Skeletal muscle satellite cell (primary cell): ENCODE measurements around the gene BAIAP2L2.
A peak's percentile ranks its signal among the peaks of the same experiment; 100 is the strongest.

Source experiments
- H3K27me3 ChIP-seq: 2 replicates; pipeline ENCODE4 v1.7.0; 2013; ENCODE audit warnings: low read length; ENCODE audit not compliant: control insufficient read depth, insufficient read depth
- H3K36me3 ChIP-seq: 2 replicates; pipeline ENCODE4 v1.7.0; 2013; ENCODE audit warnings: mild to moderate bottlenecking, control low read depth, low read length; ENCODE audit not compliant: insufficient read depth
- H3K4me1 ChIP-seq: 2 replicates; pipeline ENCODE4 v1.7.0; 2013; ENCODE audit warnings: low read length; ENCODE audit not compliant: control insufficient read depth, insufficient read depth
- H3K4me2 ChIP-seq: 2 replicates; pipeline ENCODE4 v1.7.0; 2013; ENCODE audit warnings: mild to moderate bottlenecking, low read length
- H3K4me3 ChIP-seq: 2 replicates; pipeline ENCODE4 v1.7.0; 2013; ENCODE audit warnings: low read length
- H3K9ac ChIP-seq: 2 replicates; pipeline ENCODE4 v1.7.0; 2013; ENCODE audit warnings: mild to moderate bottlenecking, low read depth, low read length, moderate library complexity
- H3K9me3 ChIP-seq: replicated peaks from 2 replicates; pipeline ENCODE4 v1.7.0; 2013; ENCODE audit warnings: mild to moderate bottlenecking, control low read depth, low read length

Gene BAIAP2L2

DNA sequence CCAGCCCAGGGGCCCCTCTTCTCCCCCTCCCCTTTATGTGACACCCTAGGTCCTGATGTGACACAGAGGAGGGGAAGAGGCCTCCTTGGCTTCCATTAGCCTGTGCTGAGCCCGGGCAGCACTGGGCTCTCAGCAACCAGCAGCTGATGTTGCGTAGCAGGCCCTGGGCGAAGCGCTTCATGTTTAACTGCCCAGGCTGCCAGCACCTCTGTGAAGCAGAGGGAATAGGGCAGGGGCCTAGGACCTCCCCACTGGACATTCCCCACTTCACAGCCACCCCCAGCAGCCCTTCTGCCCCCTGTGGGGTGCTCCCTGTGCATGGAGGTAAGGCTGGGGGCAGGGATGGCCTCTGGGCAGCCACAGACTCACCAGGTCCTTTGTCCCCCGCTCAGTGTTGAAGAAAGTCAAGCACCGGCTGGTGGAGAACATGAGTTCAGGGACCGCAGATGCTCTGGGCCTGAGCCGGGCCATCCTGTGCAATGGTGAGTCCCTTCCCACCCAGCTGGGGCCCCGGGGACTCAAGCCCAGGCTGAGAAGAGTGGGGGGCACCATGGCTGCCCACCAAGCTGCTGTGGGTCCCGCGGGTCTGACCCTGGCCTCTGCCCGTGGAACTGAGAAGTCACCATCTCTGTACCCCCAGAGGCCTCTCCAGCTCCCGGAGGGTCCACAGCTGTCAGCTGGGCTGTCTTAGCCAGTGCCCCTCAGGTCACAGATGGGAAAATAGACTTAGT lies 41.7 kb downstream of the BAIAP2L2 start:
- Histone ChIP-seq H3K4me3 (no peak overlapping the region), H3K4me1 (peaks cover 12% of the 10 kb centered on the region), H3K4me2 (no peak overlapping the region), H3K27me3 (no peaks in the 10 kb centered on the region), H3K36me3 (peaks cover 6% of the 10 kb centered on the region), H3K9me3 (no peaks in the 10 kb centered on the region), H3K9ac (no peak overlapping the region)

DNA sequence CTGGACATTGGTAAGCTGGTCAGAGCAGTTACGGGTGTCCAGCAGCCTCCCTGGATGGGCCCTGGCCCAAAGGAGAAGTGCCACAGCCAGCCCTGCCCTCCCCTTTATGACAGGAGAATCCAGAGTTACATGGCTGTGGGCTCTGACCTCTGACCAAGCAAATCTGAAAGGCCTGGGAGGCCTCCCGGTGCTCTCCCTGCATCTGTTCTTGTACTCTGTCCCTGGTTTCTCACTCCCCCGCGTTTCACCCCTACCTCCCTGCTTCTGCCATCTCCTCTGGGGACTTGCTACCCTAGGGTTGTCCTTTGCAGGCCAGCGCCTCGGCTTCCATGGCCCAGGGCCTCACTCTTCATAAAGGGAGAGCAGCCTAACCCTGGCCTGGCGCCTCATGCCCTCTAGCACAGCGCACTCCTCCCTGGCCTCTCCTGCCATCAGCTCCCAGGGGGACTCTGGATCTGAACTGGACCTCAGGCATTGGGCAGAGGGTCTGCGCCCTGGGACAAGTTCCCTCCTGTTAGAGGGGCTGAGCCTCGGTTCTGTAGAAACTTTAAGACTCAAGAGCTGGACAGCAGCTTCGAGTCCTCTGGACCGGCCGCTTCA lies 42.6 kb downstream of the BAIAP2L2 start:
- Histone ChIP-seq H3K4me2 (no peak overlapping the region), H3K9ac (no peak overlapping the region), H3K9me3 (no peaks in the 10 kb centered on the region), H3K4me1 (peaks cover 13% of the 10 kb centered on the region), H3K36me3 (peaks cover 6% of the 10 kb centered on the region), H3K27me3 (no peaks in the 10 kb centered on the region), H3K4me3 (no peak overlapping the region)

DNA sequence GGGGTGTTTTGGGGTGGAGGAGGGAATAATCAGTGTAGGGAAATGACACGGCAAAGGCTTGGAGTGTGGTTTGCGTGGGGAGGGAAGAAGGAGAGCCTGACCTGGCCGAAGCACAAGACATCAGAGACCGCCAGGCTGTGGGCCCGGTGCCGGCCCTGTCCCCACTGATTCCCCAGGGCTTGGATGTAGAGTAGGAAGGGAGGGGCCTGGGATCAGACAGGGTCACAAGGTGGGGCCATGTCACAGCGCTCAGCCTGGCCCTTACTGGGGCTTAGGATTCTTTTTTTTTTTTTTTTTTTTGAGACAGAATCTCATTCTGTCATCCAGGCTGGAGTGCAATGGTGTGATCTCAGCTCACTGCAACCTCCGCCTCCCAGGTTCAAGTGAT lies 43.5 kb downstream of the BAIAP2L2 start:
- Histone ChIP-seq H3K36me3 (peaks cover 6% of the 10 kb centered on the region), H3K4me1 (peaks cover 13% of the 10 kb centered on the region), H3K4me3 (no peak overlapping the region), H3K4me2 (no peak overlapping the region), H3K9me3 (no peaks in the 10 kb centered on the region), H3K27me3 (no peaks in the 10 kb centered on the region), H3K9ac (no peak overlapping the region)

DNA sequence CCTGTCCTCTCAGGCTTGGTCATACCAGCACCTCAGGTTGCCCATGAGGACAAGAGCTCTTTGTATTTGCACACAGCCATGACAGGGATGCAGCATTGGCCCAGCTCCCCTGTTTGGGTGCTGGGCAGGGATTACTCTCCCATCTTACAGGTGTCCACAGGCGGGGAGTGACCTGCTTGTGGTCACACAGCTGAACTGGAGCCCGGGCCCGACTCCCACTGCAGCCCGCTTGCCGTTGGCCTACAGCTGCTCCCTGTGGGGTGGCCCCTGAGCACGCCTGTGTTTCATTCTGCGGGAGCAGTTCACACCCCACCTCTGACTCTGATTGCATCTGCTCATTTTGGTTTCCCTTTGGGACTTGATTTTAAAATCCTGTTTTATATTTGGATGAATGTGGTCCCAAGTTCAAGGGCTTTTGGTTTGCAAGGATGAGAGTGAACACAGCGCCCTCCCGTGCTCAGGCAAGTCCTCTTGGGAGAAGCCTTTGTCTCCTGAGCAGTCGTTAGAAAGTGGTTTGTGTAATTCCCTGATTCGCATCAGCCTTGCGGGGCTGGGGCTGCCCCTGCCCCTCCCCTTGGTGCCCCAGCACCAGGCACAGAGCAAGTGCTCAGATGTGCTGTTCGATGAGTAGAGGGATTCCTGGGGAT lies 44.0 kb downstream of the BAIAP2L2 start:
- H3K27me3 ChIP-seq, result no peaks in the 10 kb centered on the region
- no peak overlapping the region for H3K4me2 ChIP-seq
- H3K4me1 ChIP-seq, result peaks cover 13% of the 10 kb centered on the region
- H3K4me3 ChIP-seq, result no peak overlapping the region
- no peak overlapping the region for H3K9ac ChIP-seq
- no peaks in the 10 kb centered on the region for H3K9me3 ChIP-seq
- peaks cover 5% of the 10 kb centered on the region for H3K36me3 ChIP-seq

DNA sequence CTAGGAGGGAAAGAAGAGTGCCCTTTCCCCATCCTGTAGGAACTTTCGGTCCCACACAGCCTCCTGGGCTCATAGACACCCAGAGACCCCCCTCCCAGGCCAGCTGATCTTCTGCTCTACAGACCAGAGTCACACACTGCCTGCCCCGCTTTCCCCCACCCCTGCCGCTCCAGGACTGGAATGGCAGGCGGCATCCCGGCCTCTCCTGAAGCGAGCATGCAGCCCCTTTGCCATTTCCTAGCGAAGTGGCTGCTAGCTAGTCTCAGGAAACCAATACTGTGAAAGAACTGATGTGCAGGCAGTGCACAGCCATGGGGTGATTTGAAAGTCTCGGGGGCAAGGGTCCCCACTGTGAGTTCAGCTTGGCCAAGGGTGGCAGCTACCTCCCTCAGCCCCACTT lies 44.9 kb downstream of the BAIAP2L2 start:
- Histone ChIP-seq H3K4me3 (no peak overlapping the region), H3K36me3 (peaks cover 2% of the 10 kb centered on the region), H3K4me1 (peaks cover 13% of the 10 kb centered on the region), H3K9me3 (no peaks in the 10 kb centered on the region), H3K9ac (no peak overlapping the region), H3K27me3 (no peaks in the 10 kb centered on the region), H3K4me2 (no peak overlapping the region)

DNA sequence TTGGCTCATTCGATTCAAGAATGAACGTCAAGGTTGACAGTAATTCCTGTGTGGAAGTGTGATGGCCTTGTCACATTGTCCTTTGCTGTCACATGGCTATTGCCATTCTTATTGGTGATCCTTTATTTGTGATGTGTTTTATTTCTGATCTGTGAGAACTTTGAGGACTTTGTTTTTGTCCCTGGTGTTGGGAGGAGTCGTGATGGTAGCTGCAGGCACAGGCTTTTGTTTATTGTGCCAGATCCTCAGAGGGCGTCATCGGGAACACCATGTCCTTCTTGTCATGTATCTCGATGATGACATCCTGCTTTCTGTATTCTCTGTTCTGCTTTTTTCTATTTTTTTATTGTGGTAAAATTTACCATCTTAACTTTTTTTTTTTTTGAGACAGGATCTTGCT lies 47.7 kb downstream of the BAIAP2L2 start:
- no peak overlapping the region for H3K9ac ChIP-seq
- H3K4me1 ChIP-seq, result peaks cover 5% of the 10 kb centered on the region
- H3K9me3 ChIP-seq, result no peaks in the 10 kb centered on the region
- no peak overlapping the region for H3K4me3 ChIP-seq
- H3K4me2 ChIP-seq, result no peak overlapping the region
- H3K36me3 ChIP-seq, result peaks cover 2% of the 10 kb centered on the region
- no peaks in the 10 kb centered on the region for H3K27me3 ChIP-seq

DNA sequence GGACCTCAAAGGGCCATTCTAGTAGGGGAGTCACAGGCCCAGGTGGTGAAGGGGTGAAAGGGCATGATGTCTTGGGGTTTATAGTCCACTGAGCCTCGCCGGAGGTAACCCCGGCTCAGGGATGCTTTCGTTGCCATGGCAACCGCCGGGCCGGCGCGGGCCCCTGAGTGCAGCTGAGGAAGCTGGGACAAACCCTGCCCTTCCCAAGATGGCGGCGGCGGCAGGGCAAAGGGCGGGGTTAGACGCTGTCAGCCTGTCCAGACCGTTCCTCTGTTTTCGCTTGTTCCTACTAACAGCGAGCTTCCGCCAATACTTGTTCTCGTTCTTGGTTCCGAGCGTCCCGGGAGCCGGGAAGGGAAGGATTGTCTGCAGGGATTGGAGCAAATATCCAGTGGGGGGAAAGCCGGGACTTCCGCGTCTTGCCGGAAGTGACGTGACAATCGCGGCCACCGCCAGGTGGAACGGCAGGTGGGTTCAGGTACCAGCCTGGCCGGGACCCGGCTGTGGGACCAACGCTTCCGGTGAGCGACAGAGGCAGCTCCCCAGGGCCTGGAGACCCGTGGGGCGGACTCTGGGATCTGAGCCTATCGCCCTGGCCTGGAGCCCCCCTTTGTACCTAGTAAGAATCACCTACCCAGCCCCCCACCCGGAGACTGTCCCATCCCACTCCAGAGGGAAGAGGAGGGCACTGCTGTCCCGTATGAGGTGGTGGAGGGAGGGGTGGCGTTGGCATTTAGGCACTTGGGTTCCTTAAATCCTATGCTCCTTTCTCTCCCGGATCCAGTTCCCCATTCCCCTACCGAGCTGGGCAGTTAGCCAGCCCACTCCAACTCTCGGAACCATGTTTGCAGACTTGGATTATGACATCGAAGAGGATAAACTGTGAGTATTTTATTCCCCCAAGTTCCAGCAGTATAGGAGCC lies 53.3 kb downstream of the BAIAP2L2 start, which contains the start of gene PICK1:
PICK1 (plus strand) TSS at position 436 of the 923 bp plus-strand sequence; CDS start at position 842, 406 bp downstream.
- Histone ChIP-seq H3K36me3 (no peaks in the 10 kb centered on the region), H3K27me3 (peaks cover 4% of the 10 kb centered on the region), H3K4me2 (peak within 1 kb of the TSS; percentile 92), H3K9me3 (no peaks in the 10 kb centered on the region), H3K4me1 (peaks cover 11% of the 10 kb centered on the region), H3K4me3 (peak within 1 kb of the TSS; percentile 75), H3K9ac (peak within 1 kb of the TSS; percentile 78)

DNA sequence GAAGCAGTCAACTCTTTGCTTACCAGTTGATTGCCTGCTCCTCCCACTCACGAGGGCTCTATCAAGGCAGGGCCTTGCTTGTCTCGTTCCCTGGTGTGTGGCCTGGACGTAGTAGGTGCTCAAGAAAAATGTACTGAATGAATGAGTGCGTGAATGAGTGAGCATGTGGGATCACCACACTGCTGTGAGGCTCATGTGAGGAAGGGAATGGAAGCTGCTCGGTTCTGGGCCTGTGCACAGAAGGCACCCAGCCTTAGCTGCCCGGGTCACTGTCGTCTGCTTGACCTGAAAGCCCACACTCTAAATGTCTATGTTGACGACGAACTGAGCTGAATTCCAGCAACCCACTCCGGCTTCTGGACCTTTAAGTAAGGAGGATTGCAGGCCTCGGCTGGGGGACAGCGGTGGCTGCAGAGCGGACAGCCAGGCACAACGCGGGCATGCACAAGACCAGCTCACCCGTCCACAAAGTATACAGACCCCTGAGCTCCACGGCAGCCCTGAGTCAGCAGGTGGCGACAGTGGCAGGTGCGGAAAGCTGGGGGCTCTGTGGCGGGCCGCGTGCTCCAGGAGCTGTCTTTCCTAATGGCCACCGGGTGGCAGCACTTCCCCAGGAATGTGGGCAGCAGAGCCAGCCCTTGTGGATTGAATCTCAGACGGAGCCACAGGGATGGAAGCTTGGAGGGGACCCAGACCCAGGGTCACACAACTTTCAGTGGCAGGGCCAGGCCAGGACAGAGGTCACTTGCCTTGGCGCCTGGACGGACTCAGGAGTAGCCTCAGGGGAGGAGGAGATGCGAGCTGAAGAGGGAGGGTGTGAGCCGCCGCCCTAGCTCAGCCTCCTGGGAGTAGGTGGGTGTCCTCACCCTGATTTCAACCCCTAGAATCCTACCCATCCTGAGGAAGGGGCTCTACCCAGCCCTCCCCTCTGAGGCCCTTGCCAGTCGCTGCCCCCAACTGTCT lies 58.3 kb downstream of the BAIAP2L2 start:
- Histone ChIP-seq H3K4me3 (no peak overlapping the region), H3K27me3 (peaks cover 17% of the 10 kb centered on the region), H3K9ac (no peak overlapping the region), H3K36me3 (no peaks in the 10 kb centered on the region), H3K9me3 (no peaks in the 10 kb centered on the region), H3K4me2 (peak overlapping the region; percentile 8), H3K4me1 (peaks cover 6% of the 10 kb centered on the region)

DNA sequence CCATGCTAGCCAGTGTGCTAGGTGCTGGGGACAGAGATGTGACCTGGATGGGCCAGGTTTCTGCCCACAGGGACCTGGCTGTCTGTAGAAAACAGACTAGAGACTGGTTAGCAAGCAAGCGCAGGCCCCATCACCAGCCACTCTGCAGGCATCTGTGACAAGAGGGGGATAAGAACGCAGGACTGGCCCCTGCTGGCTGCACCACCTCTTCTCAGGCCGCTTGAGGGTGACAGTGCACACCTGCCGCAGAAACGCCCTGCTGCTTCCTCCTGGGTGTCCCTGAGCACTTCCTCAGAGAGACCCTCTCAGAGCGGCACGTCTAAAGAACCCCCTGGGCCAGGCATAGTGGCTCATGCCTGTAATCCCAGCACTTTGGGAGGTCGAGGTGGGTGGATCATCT lies 59.2 kb downstream of the BAIAP2L2 start:
- Histone ChIP-seq H3K36me3 (no peaks in the 10 kb centered on the region), H3K9me3 (no peaks in the 10 kb centered on the region), H3K27me3 (peaks cover 22% of the 10 kb centered on the region), H3K9ac (no peak overlapping the region), H3K4me3 (no peak overlapping the region), H3K4me2 (no peak overlapping the region), H3K4me1 (no peaks in the 10 kb centered on the region)

DNA sequence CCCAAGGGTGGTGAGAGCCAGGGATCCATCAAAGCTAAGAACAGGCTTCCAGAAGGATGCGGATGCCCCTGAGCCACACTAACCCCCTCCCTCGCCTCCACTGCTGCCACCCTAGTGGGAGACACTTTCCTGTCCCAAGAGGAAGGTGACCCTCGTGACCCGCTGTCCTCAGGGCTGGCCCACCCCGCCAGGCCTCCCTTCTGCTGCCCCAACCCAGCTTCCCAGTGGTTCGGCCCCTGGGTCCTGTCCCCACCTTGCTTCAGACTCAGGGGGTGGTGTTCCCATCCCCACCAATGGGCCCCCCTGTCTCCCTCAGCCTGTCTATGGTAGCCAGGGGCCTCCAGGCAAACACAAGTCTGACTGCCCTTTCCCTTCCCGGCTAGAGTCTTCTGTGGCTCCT lies 59.8 kb downstream of the BAIAP2L2 start:
- H3K4me2 ChIP-seq, result no peak overlapping the region
- no peaks in the 10 kb centered on the region for H3K9me3 ChIP-seq
- peaks cover 22% of the 10 kb centered on the region for H3K27me3 ChIP-seq
- no peaks in the 10 kb centered on the region for H3K36me3 ChIP-seq
- H3K4me3 ChIP-seq, result no peak overlapping the region
- no peaks in the 10 kb centered on the region for H3K4me1 ChIP-seq
- no peak overlapping the region for H3K9ac ChIP-seq
